Astrocyte of the spinal cord (primary cell): Measurements from ENCODE around the gene LGR6.
A peak's percentile ranks its signal among the peaks of the same experiment; 100 is the strongest.
"Not testable (repeated sequence)": the region's sequence is repeated elsewhere in the genome, so short reads cannot be mapped to it uniquely, and the experiment has no call there.

Source experiments
- DNase-seq: peaks from one replicate; pipeline ENCODE4 v3.0.0; 2011; ENCODE audit warnings: low read depth, low spot score
- H3K4me3 ChIP-seq: 2 replicates; pipeline ENCODE4 v1.5.1; 2011; ENCODE audit warnings: low read depth, mild to moderate bottlenecking, low read length, moderate library complexity
- in situ Hi-C: cut with HindIII; loops from 2 replicates; pipeline ENCODE4 v1.10.0; 2017; ENCODE audit warnings: low sequenced_read_pairs
- TF ChIP-seq, protein P1 (sequence below): IDR thresholded peaks from 2 replicates; pipeline ENCODE4 v1.5.1; 2012; ENCODE audit warnings: low read depth, mild to moderate bottlenecking, low read length, inconsistent platforms

Gene LGR6, protein sequence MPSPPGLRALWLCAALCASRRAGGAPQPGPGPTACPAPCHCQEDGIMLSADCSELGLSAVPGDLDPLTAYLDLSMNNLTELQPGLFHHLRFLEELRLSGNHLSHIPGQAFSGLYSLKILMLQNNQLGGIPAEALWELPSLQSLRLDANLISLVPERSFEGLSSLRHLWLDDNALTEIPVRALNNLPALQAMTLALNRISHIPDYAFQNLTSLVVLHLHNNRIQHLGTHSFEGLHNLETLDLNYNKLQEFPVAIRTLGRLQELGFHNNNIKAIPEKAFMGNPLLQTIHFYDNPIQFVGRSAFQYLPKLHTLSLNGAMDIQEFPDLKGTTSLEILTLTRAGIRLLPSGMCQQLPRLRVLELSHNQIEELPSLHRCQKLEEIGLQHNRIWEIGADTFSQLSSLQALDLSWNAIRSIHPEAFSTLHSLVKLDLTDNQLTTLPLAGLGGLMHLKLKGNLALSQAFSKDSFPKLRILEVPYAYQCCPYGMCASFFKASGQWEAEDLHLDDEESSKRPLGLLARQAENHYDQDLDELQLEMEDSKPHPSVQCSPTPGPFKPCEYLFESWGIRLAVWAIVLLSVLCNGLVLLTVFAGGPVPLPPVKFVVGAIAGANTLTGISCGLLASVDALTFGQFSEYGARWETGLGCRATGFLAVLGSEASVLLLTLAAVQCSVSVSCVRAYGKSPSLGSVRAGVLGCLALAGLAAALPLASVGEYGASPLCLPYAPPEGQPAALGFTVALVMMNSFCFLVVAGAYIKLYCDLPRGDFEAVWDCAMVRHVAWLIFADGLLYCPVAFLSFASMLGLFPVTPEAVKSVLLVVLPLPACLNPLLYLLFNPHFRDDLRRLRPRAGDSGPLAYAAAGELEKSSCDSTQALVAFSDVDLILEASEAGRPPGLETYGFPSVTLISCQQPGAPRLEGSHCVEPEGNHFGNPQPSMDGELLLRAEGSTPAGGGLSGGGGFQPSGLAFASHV

DNA sequence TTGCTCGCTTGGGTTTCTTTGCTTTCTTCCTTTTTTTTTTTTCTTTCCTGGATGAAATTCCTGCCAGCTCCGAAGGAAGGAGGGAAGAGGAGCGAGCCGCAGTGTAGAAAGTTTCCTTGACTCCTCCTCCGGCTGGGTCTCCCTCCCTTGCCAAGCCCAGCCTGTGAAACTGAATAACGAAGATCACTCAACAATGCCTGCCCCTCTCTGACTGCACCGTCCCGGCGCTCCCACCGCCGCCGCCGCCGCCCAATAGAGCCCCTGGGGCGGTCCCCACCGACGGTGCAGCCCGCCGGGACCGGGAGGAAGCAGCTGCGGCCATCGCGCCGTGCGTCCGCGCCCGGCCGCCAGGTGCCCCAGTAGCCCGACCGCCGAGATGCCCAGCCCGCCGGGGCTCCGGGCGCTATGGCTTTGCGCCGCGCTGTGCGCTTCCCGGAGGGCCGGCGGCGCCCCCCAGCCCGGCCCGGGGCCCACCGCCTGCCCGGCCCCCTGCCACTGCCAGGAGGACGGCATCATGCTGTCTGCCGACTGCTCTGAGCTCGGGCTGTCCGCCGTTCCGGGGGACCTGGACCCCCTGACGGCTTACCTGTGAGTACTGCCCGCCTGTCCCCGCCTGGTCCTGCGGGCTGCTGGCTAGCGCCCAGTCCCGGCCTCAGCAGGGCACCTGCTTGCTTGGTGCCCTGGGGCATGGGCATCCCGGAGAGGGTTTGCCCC is at the start of gene LGR6:
Gene LGR6, plus strand, starts transcription at position 186 of the 714 bp plus-strand sequence. Its CDS starts 191 bp downstream, at position 377.
- no peak for DNase-seq
- no peak within 1 kb of the TSS for H3K4me3 ChIP-seq
- TF ChIP-seq, protein P1, sequence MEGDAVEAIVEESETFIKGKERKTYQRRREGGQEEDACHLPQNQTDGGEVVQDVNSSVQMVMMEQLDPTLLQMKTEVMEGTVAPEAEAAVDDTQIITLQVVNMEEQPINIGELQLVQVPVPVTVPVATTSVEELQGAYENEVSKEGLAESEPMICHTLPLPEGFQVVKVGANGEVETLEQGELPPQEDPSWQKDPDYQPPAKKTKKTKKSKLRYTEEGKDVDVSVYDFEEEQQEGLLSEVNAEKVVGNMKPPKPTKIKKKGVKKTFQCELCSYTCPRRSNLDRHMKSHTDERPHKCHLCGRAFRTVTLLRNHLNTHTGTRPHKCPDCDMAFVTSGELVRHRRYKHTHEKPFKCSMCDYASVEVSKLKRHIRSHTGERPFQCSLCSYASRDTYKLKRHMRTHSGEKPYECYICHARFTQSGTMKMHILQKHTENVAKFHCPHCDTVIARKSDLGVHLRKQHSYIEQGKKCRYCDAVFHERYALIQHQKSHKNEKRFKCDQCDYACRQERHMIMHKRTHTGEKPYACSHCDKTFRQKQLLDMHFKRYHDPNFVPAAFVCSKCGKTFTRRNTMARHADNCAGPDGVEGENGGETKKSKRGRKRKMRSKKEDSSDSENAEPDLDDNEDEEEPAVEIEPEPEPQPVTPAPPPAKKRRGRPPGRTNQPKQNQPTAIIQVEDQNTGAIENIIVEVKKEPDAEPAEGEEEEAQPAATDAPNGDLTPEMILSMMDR = no peak
- in situ Hi-C loops = no loop called here

DNA sequence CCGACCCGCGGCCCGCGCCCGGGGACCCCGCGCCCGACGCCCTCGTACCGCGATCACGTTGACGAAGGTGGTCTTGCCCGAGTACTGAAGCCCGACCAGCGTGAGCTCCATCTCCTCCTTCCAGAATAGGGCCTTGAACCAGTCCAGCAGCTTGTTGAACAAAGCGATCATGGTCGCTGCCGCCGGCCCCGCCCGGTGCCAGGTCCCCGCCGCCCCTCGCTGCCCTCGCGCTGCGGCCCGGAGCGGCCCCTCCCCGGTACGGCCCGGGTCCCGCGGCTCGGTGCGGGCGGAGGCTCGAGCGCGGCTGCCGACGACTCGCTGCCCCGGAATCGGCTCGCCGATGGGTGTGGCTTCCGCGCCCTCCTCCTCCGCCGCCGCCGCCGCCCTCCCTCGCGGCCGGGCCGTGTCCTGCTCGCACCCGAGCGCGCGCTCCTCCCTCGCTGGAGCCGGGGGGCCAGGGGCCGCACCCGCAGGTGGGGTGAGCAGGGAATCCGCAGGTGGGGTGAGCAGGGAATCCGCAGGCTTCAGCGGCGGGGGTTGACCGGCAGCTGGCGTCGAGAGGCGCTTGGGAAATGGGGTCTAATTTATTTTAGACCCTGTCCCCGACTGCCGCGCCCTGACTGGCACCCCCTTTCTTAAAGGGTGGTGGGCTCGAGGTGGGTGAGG is 49.1 kb upstream of the LGR6 start, which contains the start of gene ARL8A:
Gene ARL8A, minus strand, starts transcription at position 336 of the 666 bp plus-strand sequence. Its CDS starts 165 bp downstream, at position 171.
- DNase-seq = peak; percentile 25
- peak within 1 kb of the TSS; percentile 87 for H3K4me3 ChIP-seq
- in situ Hi-C loops = no loop called here
- TF ChIP-seq, protein P1 = no peak

DNA sequence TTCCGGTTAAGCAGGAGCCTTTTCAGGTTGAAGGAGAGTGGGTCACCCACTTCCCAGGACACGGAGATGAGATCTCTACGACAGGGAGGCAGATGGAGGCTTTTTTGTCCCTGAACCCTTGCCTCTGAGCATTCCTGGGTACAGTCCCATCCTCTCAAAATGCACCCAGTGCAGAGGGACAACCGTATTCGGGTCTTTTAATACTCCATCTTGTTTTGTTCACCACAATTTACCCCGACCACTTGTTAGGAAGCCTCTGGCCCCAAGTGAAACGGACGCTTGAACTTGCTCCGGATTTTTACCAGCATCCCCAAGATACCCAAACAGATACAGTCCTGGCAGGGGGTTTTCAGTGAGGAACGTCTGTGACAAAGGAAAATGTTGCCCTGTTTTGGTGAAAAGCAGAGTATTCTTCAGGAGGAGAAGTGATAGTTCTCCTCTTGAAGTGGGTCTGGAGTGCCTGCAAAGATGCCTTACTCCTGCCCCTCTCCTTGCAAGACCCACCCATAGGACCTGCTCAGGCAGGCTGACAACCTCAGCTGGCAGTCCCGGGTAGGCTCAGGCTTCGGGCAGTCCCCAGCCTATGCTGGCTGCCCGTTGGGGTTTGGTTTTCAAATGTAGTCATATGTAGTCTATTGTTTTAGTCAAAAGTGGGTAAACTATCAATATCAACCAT is 48.4 kb upstream of the LGR6 start:
- in situ Hi-C loops = no loop called here
- TF ChIP-seq, protein P1 = no peak
- peak overlapping the region; percentile 87 for H3K4me3 ChIP-seq
- DNase-seq = no peak

DNA sequence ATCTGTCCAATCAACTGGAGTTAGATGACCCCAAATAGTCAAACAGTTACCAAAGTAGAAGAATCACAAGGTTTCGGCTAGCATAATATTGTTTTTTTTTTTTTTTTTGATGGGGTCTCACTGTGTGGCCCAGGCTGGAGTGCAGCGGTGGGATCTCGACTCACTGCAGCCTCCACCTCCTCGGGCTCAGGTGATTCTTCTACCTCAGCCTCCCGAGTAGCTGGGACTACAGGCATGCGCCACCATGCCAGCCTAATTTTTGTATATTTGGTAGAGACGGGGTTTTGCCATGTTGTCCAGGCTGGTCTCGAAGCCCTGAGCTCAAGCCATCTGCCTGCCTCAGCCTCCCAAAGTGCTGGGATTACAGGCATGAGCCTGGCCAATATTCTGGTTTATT is 47.9 kb upstream of the LGR6 start:
- DNase-seq, H3K4me3 ChIP-seq, in situ Hi-C loops: not testable (repeated sequence)

DNA sequence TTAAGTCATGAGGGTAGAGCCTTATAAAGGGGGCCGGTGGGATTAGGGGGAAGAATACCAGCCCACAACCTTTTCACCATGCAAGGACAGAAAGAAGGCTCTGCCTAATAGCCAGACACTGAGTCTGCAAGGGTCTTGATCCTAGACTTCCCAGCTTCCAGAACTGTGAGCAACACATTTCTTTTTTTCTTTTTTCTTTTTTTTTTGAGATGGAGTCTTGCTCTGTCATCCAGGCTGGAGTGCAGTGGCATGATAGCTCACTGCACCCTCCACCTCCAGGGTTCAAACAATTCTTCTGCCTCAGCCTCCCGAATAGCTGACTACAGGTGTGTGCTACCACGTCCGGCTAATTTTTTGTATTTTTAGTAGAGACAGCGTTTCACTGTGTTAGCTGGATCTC is 47.3 kb upstream of the LGR6 start:
- TF ChIP-seq, protein P1 = no peak
- no peak for DNase-seq
- in situ Hi-C loops = no loop called here
- no peak overlapping the region for H3K4me3 ChIP-seq

DNA sequence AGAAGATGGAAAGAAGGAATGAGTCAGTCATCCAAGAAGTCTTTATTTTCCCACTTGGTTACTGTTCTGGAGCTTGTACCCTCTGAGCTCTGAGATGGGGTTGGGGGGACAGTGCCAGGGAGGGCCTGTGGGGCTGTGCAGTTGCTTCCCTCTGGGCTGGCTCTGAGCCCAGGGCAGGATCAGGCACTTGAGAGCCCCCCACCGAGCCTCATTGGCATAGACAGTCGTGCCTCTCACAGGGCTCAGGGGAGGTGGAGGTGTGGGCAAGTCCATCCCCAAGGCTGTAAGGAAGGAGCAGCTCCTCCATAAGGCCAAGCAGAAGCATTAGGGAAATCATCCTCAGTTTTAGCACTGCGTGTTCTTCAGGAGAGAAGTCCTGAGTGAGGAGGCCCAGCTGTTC is 46.6 kb upstream of the LGR6 start:
- in situ Hi-C loops = no loop called here
- no peak for DNase-seq
- TF ChIP-seq, protein P1 = no peak
- no peak overlapping the region for H3K4me3 ChIP-seq
